Liver (tissue), 9 donors: Measurements from ENCODE around the gene GRIA1. TPM values are rescaled to one million over a fixed set of nuclear protein-coding genes. Genes with fewer than 3 reads are reported as not detected.

Experiments
- DNase-seq: peaks from one replicate; pipeline ENCODE4 v3.0.0-alpha.2; 2017; ENCODE audit warnings: low spot score
- H3K27ac ChIP-seq, 2 donors: one replicate each; pipeline ENCODE4 v1.7.0; 2013; ENCODE audit warnings: inconsistent platforms in 2 of 2, low read length in 2 of 2, control low read depth in 1 of 2, low read depth in 1 of 2, mild to moderate bottlenecking in 1 of 2
- H3K27me3 ChIP-seq, 4 donors: one replicate each; pipeline versions ENCODE4 v1.6.1 to v1.7.0; 2013; ENCODE audit warnings: low read length in 3 of 4, inconsistent platforms in 1 of 4, mild to moderate bottlenecking in 1 of 4, moderate library complexity in 1 of 4; ENCODE audit not compliant: control insufficient read depth in 4 of 4, insufficient read depth in 4 of 4
- H3K36me3 ChIP-seq, 4 donors: one replicate each; pipeline versions ENCODE4 v1.6.1 to v1.7.0; 2013; ENCODE audit warnings: low read length in 3 of 4, mild to moderate bottlenecking in 3 of 4, low read depth in 1 of 4, moderate library complexity in 1 of 4; ENCODE audit not compliant: control insufficient read depth in 4 of 4, insufficient read depth in 3 of 4
- H3K4me1 ChIP-seq, 4 donors: one replicate each; pipeline versions ENCODE4 v1.6.1 to v1.7.0; 2013; ENCODE audit warnings: low read length in 3 of 4, mild to moderate bottlenecking in 3 of 4, moderate library complexity in 1 of 4; ENCODE audit not compliant: control insufficient read depth in 4 of 4, insufficient read depth in 4 of 4
- H3K4me3 ChIP-seq, 3 donors: one replicate each; pipeline versions ENCODE4 v1.6.1 to v1.7.0; 2013; ENCODE audit warnings: low read length in 3 of 3, control low read depth in 1 of 3, low read depth in 1 of 3, mild to moderate bottlenecking in 1 of 3
- H3K9ac ChIP-seq, 2 donors: one replicate each; pipeline ENCODE4 v1.7.0; 2013; ENCODE audit warnings: low read length in 2 of 2, mild to moderate bottlenecking in 2 of 2, moderate library complexity in 2 of 2, control low read depth in 1 of 2, low read depth in 1 of 2
- H3K9me3 ChIP-seq, 4 donors: one replicate each; pipeline versions ENCODE4 v1.6.1 to v1.7.0; 2013; ENCODE audit warnings: low read length in 3 of 4; ENCODE audit not compliant: control insufficient read depth in 4 of 4
- ATF3 ChIP-seq: IDR thresholded peaks from 2 replicates; pipeline ENCODE4 v1.6.1; 2016; ENCODE audit warnings: antibody characterized with exemption
- EGR1 ChIP-seq, 2 donors: IDR thresholded peaks; 2 replicates each; pipeline ENCODE4 v1.6.1; 2016 to 2018; ENCODE audit warnings: antibody characterized with exemption in 2 of 2, low read depth in 2 of 2
- GABPA ChIP-seq, 2 donors: IDR thresholded peaks in 1 of 2; conservative IDR thresholded peaks in 1 of 2; 2 replicates each; pipeline ENCODE4 v1.6.1; 2016; ENCODE audit warnings: antibody characterized with exemption in 2 of 2, mild to moderate bottlenecking in 1 of 2, moderate library complexity in 1 of 2
- HNF4A ChIP-seq, 2 donors: conservative IDR thresholded peaks; 2 replicates each; pipeline ENCODE4 v1.6.1; 2016; ENCODE audit warnings: antibody characterized with exemption in 2 of 2, mild to moderate bottlenecking in 2 of 2
- HNF4G ChIP-seq: IDR thresholded peaks from 2 replicates; pipeline ENCODE4 v1.6.1; 2016; ENCODE audit warnings: antibody characterized with exemption
- JUND ChIP-seq, 2 donors: IDR thresholded peaks; 2 replicates each; pipeline ENCODE4 v1.6.1; 2016; ENCODE audit warnings: antibody characterized with exemption in 2 of 2
- NR2F2 ChIP-seq: IDR thresholded peaks from 2 replicates; pipeline ENCODE4 v1.6.1; 2016; ENCODE audit warnings: antibody characterized with exemption
- REST ChIP-seq: IDR thresholded peaks from 2 replicates; pipeline ENCODE4 v1.6.1; 2016; ENCODE audit warnings: antibody characterized with exemption, mild to moderate bottlenecking
- TAF1 ChIP-seq: conservative IDR thresholded peaks from 2 replicates; pipeline ENCODE4 v1.6.1; 2016; ENCODE audit warnings: antibody characterized with exemption, mild to moderate bottlenecking
- YY1 ChIP-seq: IDR thresholded peaks from 2 replicates; pipeline ENCODE4 v1.6.1; 2016; ENCODE audit warnings: antibody characterized with exemption, mild to moderate bottlenecking
- WGBS: extraction: QIAGEN DNeasy Blood & Tissue Kit; methylation state at CpG from one replicate; pipeline ENCODE4 v1.1.7; 2013; 5-methylcytosine and 5-hydroxymethylcytosine counted together
- polyA plus RNA-seq, 2 donors: library from polyadenylated mRNA; stranded (reverse) in 1 of 2; unstranded in 1 of 2; fragments of 200-250 nt in 1 of 2; fragments of >200 nt in 1 of 2; fragmentation: Nextera tagmentation in 1 of 2; extraction: Ambion mirVana in 1 of 2; gene quantifications; one replicate each; pipeline versions ENCODE4 v1.2.1 to v1.2.3, GENCODE V29; 2013 to 2015
- total RNA-seq, 2 donors: library from RNA; depleted of rRNA; stranded (reverse); fragments of >200 nt; gene quantifications; one replicate each; pipeline ENCODE4 v1.2.3, GENCODE V29; 2014
- TF ChIP-seq, protein P1 (sequence below): IDR thresholded peaks from 2 replicates; pipeline ENCODE4 v1.6.1; 2016; ENCODE audit warnings: antibody characterized with exemption
- TF ChIP-seq, protein P2 (sequence below): fragments of 150-350 bp; IDR thresholded peaks from 2 replicates; pipeline ENCODE4 v1.5.1; 2017; ENCODE audit warnings: improper control_type of control experiment, low read depth, low read length; ENCODE audit not compliant: missing input control
- TF ChIP-seq, protein P3 (sequence below): IDR thresholded peaks from 2 replicates; pipeline ENCODE4 v1.6.1; 2016; ENCODE audit warnings: antibody characterized with exemption
- donor health status: healthy.
- donor health status: healthy.
- donor health status: healthy.
- donor health status: healthy.
- donor health status: healthy.

Gene GRIA1
- total and polyA plus RNA-seq, 4 donors: 0.08 TPM; not detected in 3

DNA sequence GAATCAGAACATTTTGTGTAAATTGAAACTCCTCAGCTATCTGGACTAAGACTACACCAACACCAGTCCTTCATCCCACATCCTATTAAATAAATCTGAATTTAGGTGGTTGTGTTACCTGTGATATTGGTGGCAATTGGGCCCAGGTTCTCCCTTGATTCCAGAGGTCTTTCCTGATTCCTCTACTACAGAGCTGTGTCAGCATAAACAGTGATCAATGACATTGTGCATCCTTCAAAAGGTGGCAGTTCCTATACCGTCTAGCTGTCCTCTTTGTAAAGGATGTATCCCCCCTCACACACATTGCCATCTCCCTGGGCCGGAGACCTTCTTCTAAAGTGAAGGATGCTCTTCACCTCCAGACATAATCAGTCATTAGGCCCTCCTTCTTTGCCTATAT, 309.0 kb downstream of the GRIA1 start:
- Histone ChIP-seq H3K27me3 (no peaks in the 10 kb centered on the region), H3K27ac (no peak overlapping the region), H3K9ac (no peak overlapping the region), H3K36me3 (no peaks in the 10 kb centered on the region), H3K9me3 (no peaks in the 10 kb centered on the region), H3K4me3 (no peak overlapping the region), H3K4me1 (no peaks in the 10 kb centered on the region)
- TF ChIP-seq YY1 (no peak), EGR1 (IDR thresholded peaks at IDR 0.05; ENCODE audit: low read depth in 2 of 2) (no peak), ATF3 (no peak), JUND (IDR thresholded peaks at IDR 0.05) (no peak), NR2F2 (no peak), GABPA (IDR thresholded peaks at IDR 0.05 in 1 of 2, conservative IDR thresholded peaks at IDR 0.05 in 1 of 2) (no peak), TAF1 (no peak), REST (no peak), HNF4A (conservative IDR thresholded peaks at IDR 0.05) (no peak)
- TF ChIP-seq, protein P1, sequence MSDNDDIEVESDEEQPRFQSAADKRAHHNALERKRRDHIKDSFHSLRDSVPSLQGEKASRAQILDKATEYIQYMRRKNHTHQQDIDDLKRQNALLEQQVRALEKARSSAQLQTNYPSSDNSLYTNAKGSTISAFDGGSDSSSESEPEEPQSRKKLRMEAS: no peak
- TF ChIP-seq, protein P2, sequence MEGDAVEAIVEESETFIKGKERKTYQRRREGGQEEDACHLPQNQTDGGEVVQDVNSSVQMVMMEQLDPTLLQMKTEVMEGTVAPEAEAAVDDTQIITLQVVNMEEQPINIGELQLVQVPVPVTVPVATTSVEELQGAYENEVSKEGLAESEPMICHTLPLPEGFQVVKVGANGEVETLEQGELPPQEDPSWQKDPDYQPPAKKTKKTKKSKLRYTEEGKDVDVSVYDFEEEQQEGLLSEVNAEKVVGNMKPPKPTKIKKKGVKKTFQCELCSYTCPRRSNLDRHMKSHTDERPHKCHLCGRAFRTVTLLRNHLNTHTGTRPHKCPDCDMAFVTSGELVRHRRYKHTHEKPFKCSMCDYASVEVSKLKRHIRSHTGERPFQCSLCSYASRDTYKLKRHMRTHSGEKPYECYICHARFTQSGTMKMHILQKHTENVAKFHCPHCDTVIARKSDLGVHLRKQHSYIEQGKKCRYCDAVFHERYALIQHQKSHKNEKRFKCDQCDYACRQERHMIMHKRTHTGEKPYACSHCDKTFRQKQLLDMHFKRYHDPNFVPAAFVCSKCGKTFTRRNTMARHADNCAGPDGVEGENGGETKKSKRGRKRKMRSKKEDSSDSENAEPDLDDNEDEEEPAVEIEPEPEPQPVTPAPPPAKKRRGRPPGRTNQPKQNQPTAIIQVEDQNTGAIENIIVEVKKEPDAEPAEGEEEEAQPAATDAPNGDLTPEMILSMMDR: no peak
- DNase-seq: no peak
- WGBS: 84% methylated on average over 2 of the region's 2 CpGs

- H3K9ac ChIP-seq: no peak overlapping the region
- DNase-seq: no peak
- H3K27ac ChIP-seq: no peak overlapping the region
- no peak for TF ChIP-seq HNF4G
- TF ChIP-seq, protein P3, sequence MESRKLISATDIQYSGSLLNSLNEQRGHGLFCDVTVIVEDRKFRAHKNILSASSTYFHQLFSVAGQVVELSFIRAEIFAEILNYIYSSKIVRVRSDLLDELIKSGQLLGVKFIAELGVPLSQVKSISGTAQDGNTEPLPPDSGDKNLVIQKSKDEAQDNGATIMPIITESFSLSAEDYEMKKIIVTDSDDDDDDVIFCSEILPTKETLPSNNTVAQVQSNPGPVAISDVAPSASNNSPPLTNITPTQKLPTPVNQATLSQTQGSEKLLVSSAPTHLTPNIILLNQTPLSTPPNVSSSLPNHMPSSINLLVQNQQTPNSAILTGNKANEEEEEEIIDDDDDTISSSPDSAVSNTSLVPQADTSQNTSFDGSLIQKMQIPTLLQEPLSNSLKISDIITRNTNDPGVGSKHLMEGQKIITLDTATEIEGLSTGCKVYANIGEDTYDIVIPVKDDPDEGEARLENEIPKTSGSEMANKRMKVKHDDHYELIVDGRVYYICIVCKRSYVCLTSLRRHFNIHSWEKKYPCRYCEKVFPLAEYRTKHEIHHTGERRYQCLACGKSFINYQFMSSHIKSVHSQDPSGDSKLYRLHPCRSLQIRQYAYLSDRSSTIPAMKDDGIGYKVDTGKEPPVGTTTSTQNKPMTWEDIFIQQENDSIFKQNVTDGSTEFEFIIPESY: no peak
- H3K27me3 ChIP-seq: no peaks in the 10 kb centered on the region
- WGBS: 85% methylated on average over 12 of the region's 12 CpGs
- H3K4me3 ChIP-seq: no peak overlapping the region
- H3K36me3 ChIP-seq: no peaks in the 10 kb centered on the region
- no peaks in the 10 kb centered on the region for H3K4me1 ChIP-seq
- H3K9me3 ChIP-seq: no peaks in the 10 kb centered on the region
These were observed 311.8 kb downstream of the GRIA1 start for GRCh38 chr5:153802050-153802821.
